EH (cell line): ENCODE data around the gene CSNK2A3.

Experiments used
- DNase-seq: peaks from one replicate; pipeline ENCODE4 v3.0.0-alpha.2; 2015; ENCODE audit warnings: low read depth

The CSNK2A3 gene

GRCh38 chr11:11335043-11335442, 18.0 kb downstream of the CSNK2A3 start:
- no peak for DNase-seq

GRCh38 chr11:11334607-11335006, 18.4 kb downstream of the CSNK2A3 start:
- DNase-seq = no peak

GRCh38 chr11:11332141-11332710, 20.8 kb downstream of the CSNK2A3 start:
- no peak for DNase-seq

- DNase-seq = no peak
These were observed 23.8 kb downstream of the CSNK2A3 start for GRCh38 chr11:11329062-11329806.

DNA sequence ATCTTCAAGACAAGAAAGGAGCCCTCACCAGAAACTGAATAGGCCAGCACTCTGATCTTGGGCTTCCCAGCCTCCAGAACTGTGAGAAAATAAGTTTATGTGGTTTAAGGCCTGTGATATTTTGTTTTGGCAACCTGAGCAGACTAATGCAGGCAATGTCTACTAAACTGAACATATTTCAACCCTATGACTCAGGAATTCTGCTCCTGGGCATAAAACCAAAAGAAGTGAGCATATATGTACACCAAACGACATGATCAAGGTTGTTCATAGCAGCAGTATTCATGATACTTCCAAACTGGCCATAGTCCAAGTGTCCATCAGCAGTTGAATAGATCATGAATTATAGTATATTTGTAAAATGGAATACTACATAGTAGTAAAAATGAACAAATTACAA, 29.0 kb downstream of the CSNK2A3 start:
- DNase-seq = peak; percentile 2

- no peak for DNase-seq
These were observed 30.9 kb downstream of the CSNK2A3 start for GRCh38 chr11:11322101-11322500.

DNA sequence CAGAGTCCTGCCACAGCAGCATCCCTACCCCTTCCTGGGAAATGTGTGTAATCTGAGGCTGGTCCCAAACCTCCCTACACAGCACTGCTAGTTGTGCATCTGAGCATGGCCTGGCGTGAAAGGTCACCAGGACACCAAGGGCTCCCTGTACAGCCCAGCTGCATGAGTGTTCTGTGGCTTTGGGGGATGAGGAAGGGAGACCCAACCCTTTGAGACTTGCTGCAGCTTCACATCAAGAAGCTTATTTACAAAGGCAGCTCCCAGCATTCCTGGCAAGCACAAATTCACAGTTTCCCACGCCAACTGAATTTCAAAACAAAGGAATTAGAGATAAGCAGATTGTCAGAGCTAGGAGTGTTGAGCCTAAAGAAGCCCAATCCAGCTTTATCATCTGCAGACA, 32.2 kb downstream of the CSNK2A3 start:
- DNase-seq = no peak

DNA sequence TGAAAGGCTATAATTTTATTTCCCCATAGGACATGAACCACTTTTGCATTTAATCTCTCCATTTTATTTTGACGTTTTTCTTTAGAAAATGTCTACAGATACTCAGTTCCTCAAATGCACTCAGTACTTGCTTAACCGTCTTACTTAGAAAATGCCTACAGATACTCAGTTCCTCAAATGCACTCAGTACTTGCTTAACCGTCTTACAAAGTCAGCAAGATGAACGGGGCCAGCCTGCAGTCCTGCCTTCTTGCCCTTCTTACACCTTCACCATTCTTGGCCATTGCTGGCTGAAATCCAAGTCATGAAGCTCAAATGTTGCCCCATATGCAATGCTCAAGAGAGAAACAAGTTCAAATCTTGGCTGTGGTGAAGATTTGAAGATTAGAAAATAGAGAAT, 34.1 kb downstream of the CSNK2A3 start:
- no peak for DNase-seq

- DNase-seq = no peak
These were observed 34.6 kb downstream of the CSNK2A3 start for GRCh38 chr11:11318461-11318860.

GRCh38 chr11:11316651-11317230, 36.3 kb downstream of the CSNK2A3 start:
- no peak for DNase-seq

GRCh38 chr11:11313902-11314692, 39.0 kb downstream of the CSNK2A3 start:
- DNase-seq = no peak

DNA sequence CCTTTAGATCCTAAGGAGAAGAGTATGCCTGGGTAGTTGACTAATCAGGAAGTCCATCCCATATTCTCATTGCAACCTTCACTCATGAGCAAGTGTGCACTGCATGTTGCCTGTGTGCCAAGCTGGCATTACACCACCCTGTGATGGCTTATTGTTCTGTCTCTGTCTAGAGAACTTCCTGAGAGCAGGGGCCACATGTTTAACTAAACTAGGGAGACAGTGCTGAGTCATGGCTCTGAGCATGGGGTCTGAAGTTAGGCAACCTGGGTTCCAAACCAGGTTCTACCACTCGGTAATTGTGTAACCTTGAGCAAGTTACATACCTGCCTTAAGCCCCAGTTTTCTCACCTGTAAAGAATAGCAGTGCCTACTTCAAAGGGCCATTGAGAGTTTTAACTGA, 39.6 kb downstream of the CSNK2A3 start:
- peak; percentile 15 for DNase-seq

DNA sequence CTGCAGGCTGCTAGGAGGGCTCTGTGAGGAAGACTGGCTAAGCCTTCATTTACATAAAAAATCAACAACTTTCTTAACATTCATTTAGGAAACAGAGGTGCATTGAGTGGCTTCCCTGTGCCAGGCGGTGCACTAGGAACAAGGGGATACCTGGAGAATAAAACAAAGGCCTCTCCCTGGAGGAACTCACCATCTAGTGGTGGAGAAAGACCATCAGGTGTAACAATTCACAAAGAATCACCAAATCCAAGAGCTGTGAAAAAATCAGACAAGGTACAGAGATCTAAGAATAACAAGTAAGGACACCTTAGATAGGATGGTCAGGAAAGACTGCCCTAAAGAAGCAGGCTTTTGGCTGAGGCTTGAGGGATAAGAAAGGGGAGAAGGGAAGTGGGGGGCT, 40.3 kb downstream of the CSNK2A3 start:
- DNase-seq = no peak

- no peak for DNase-seq
These were observed 41.9 kb downstream of the CSNK2A3 start for GRCh38 chr11:11311169-11311568.

- no peak for DNase-seq
These were observed 43.1 kb downstream of the CSNK2A3 start for GRCh38 chr11:11309906-11310305.

DNA sequence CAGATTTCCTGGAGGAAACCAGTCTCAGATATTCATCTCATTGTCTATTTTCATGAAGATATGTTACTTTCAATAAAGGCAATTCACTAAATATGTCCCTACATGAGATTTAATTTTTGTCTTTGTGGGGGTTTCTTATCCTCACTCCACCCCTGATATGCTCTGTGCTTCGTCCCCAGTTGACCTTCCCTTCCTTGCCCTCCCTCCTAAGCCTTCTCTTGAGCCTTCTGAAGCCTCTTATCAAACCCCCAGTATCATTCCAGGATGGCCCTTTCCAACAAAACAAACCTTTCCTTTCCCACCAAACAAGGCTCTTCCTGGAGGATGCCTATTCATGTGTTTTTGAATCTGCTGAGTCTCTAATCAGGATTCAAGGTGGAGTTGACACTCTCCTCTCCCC, 44.8 kb downstream of the CSNK2A3 start:
- no peak for DNase-seq

- DNase-seq = no peak
These were observed 46.2 kb downstream of the CSNK2A3 start for GRCh38 chr11:11306855-11307254.

- no peak for DNase-seq
These were observed 48.5 kb downstream of the CSNK2A3 start for GRCh38 chr11:11304550-11304949.

DNA sequence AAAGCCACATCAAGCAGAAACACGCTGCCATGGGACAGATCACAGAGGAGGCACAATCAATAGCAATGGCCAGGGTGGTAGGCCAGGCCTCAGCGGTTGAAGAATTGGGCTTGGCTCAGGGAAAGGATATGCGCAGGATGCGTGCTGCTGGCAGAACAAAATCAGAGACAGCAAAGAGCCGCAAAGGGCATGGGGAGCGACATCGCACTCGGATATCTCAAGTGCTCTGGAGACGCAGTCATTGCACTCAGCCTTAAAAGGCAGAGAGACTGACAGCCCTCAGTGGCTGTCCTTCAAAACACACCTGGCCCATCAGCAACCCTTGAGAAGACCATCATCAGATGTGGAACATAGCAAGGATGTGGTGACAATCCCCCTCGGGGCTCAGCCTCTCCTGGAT, 50.5 kb downstream of the CSNK2A3 start:
- no peak for DNase-seq
